Measurements from ENCODE around the gene CKS1B. TPM values are rescaled to one million over a fixed set of nuclear protein-coding genes. Genes with fewer than 3 reads are reported as not detected.

CKS1B gene
- total RNA-seq, 2 experiments from 2014 or later, result 283 to 291 TPM

GRCh38 chr1:155026154-155026553 is 51.7 kb downstream of the CKS1B start:
- CTCF ChIA-PET, result interaction anchor here (0.7 to 1.2 kb wide), 2 partner anchors 35 to 637 kb away, joined by 3 to 5 read pairs; no protein-coding TSS in a partner anchor
- no peak for DNase-seq
- Mint-ChIP-seq H3K4me1 (ENCODE audit: low read depth) (no peaks in the 10 kb centered on the region), H3K4me3 (no peak overlapping the region), H3K27me3 (ENCODE audit: low read depth) (no peaks in the 10 kb centered on the region), H3K27ac (no peak overlapping the region), H3K9me3 (no peaks in the 10 kb centered on the region), H3K36me3 (ENCODE audit: low read depth) (no peaks in the 10 kb centered on the region)
- intact Hi-C loops (cut with micrococcal nuclease), result no loop called here

- no peaks in the 10 kb centered on the region for H3K9me3 Mint-ChIP-seq
- DNase-seq, result no peak
- H3K36me3 Mint-ChIP-seq (ENCODE audit: low read depth), result no peaks in the 10 kb centered on the region
- H3K4me1 Mint-ChIP-seq (ENCODE audit: low read depth), result no peaks in the 10 kb centered on the region
- no peak overlapping the region for H3K27ac Mint-ChIP-seq
- H3K4me3 Mint-ChIP-seq, result no peak overlapping the region
- intact Hi-C loops (cut with micrococcal nuclease), result no loop called here
- H3K27me3 Mint-ChIP-seq (ENCODE audit: low read depth), result no peaks in the 10 kb centered on the region
- CTCF ChIA-PET, result interaction anchor here (1.2 kb wide), 1 partner anchor 34 kb away, joined by 5 read pairs; no protein-coding TSS in a partner anchor
These were observed 52.1 kb downstream of the CKS1B start for GRCh38 chr1:155026588-155026987.

Small RNA genes within 50 kb of the gene (microRNA-seq; reads per million reads assigned to microRNA genes)
- gene MIR4258 (ENCODE audit: borderline microRNAs expressed, borderline replicate concordance), result not detected

Other genes with a start within 250 kb of the CKS1B start
- under 1 TPM; 0.25 to 0.26 TPM for gene KCNN3, start 104.4 kb upstream of the CKS1B start, total RNA-seq
- gene PMVK, start 38.0 kb upstream of the CKS1B start, total RNA-seq, result 10 to 100 TPM; 29.8 to 30.5 TPM
- gene PBXIP1, start 18.6 kb upstream of the CKS1B start, total RNA-seq, result 10 to 100 TPM; 55.3 to 55.5 TPM
- 10 to 100 TPM; 35.6 to 36.3 TPM for gene PYGO2, start 12.9 kb upstream of the CKS1B start, total RNA-seq
- gene SHC1, start 3.9 kb upstream of the CKS1B start, total RNA-seq, result 10 to 100 TPM; 35.5 to 40.8 TPM
- 10 to 100 TPM; 27.2 to 30.0 TPM for gene FLAD1, start 8.7 kb downstream of the CKS1B start, total RNA-seq
- gene LENEP, start 18.9 kb downstream of the CKS1B start, total RNA-seq, result under 1 TPM; 0.36 to 0.99 TPM
- gene ZBTB7B, start 28.1 kb downstream of the CKS1B start, total RNA-seq, result 100 to 1,000 TPM in 1 of 2 experiments, 10 to 100 TPM in 1; 90.6 to 101 TPM
- gene DCST2, start 59.1 kb downstream of the CKS1B start, total RNA-seq, result 1 to 10 TPM; 1.1 to 1.5 TPM
- gene DCST1, start 59.1 kb downstream of the CKS1B start, total RNA-seq, result not detected
- gene ADAM15, start 76.6 kb downstream of the CKS1B start, total RNA-seq, result 10 to 100 TPM; 53.8 to 55.8 TPM
- 1 to 10 TPM; 3.3 to 4.5 TPM for gene EFNA4, start 89.1 kb downstream of the CKS1B start, total RNA-seq
- gene EFNA3, start 104.2 kb downstream of the CKS1B start, total RNA-seq, result 1 to 10 TPM; 1.3 to 2.5 TPM
- gene EFNA1, start 153.2 kb downstream of the CKS1B start, total RNA-seq, result under 1 TPM; 0.26 to 0.32 TPM
- 10 to 100 TPM; 48.4 to 52.7 TPM for gene SLC50A1, start 161.2 kb downstream of the CKS1B start, total RNA-seq
- 10 to 100 TPM; 31.4 to 35.5 TPM for gene DPM3, start 165.8 kb downstream of the CKS1B start, total RNA-seq
- 100 to 1,000 TPM; 129 to 137 TPM for gene KRTCAP2, start 198.6 kb downstream of the CKS1B start, total RNA-seq
- 1 to 10 TPM; 3.2 to 3.6 TPM for gene TRIM46, start 199.2 kb downstream of the CKS1B start, total RNA-seq
- 10 to 100 TPM; 15.4 to 15.7 TPM for gene THBS3, start 233.2 kb downstream of the CKS1B start, total RNA-seq
- 10 to 100 TPM; 46.8 to 47.4 TPM for gene MTX1, start 234.0 kb downstream of the CKS1B start, total RNA-seq